Coronary artery (tissue), 2 donors: ENCODE measurements around the gene MAPRE2.

Source experiments
- DNase-seq: peaks from one replicate; pipeline ENCODE4 v3.0.0-alpha.2; 2017; ENCODE audit warnings: low spot score
- H3K27ac ChIP-seq, 2 donors: fragments of 200-600 bp; sonication (generic); one replicate each; pipeline ENCODE4 v1.5.1; 2016 to 2019
- H3K4me3 ChIP-seq: fragments of 200-600 bp; sonication (generic); 2 replicates; pipeline ENCODE4 v1.5.1; 2016; ENCODE audit warnings: mild to moderate bottlenecking, moderate library complexity
- CTCF ChIP-seq: fragments of 200-600 bp; sonication (generic); IDR thresholded peaks from one replicate; pipeline ENCODE4 v1.5.1; 2019; ENCODE audit warnings: antibody characterized with exemption

Gene MAPRE2

GRCh38 chr18:35110059-35110458, 68.8 kb downstream of the MAPRE2 start:
- DNase-seq: no peak
- no peak for TF ChIP-seq CTCF
- Histone ChIP-seq H3K4me3 (no peak overlapping the region), H3K27ac (no peak overlapping the region)

- H3K27ac ChIP-seq: peak overlapping the region in 1 of 2 donors; percentile 10
- TF ChIP-seq CTCF: no peak
- H3K4me3 ChIP-seq: no peak overlapping the region
- no peak for DNase-seq
Observed at GRCh38 chr18:35110554-35111485, 69.6 kb downstream of the MAPRE2 start.

GRCh38 chr18:35112696-35113095, 71.5 kb downstream of the MAPRE2 start:
- DNase-seq: no peak
- H3K27ac ChIP-seq: peak overlapping the region in 1 of 2 donors; percentile 29
- H3K4me3 ChIP-seq: no peak overlapping the region
- TF ChIP-seq CTCF: no peak

GRCh38 chr18:35114305-35114704, 73.1 kb downstream of the MAPRE2 start:
- H3K4me3 ChIP-seq: no peak overlapping the region
- DNase-seq: no peak
- TF ChIP-seq CTCF: no peak
- H3K27ac ChIP-seq: peak overlapping the region; percentile 8 to 20

GRCh38 chr18:35116784-35117318, 75.6 kb downstream of the MAPRE2 start:
- TF ChIP-seq CTCF: no peak
- DNase-seq: no peak
- Histone ChIP-seq H3K27ac (peak overlapping the region; percentile 68 to 88), H3K4me3 (no peak overlapping the region)

- no peak for DNase-seq
Observed at GRCh38 chr18:35117372-35117771, 76.2 kb downstream of the MAPRE2 start.

More at GRCh38 chr18:35117372-35117771, 76.2 kb downstream of the MAPRE2 start:
- Histone ChIP-seq H3K4me3 (peak overlapping the region; percentile 3), H3K27ac (peak overlapping the region; percentile 68 to 88)
- no peak for TF ChIP-seq CTCF
